Epidermal melanocyte (primary cell): ENCODE data around the gene STEAP3.

Experiments
- DNase-seq: peaks from one replicate; pipeline ENCODE4 v3.0.0; 2011; ENCODE audit warnings: low spot score; ENCODE audit not compliant: insufficient read length

Gene STEAP3

DNA sequence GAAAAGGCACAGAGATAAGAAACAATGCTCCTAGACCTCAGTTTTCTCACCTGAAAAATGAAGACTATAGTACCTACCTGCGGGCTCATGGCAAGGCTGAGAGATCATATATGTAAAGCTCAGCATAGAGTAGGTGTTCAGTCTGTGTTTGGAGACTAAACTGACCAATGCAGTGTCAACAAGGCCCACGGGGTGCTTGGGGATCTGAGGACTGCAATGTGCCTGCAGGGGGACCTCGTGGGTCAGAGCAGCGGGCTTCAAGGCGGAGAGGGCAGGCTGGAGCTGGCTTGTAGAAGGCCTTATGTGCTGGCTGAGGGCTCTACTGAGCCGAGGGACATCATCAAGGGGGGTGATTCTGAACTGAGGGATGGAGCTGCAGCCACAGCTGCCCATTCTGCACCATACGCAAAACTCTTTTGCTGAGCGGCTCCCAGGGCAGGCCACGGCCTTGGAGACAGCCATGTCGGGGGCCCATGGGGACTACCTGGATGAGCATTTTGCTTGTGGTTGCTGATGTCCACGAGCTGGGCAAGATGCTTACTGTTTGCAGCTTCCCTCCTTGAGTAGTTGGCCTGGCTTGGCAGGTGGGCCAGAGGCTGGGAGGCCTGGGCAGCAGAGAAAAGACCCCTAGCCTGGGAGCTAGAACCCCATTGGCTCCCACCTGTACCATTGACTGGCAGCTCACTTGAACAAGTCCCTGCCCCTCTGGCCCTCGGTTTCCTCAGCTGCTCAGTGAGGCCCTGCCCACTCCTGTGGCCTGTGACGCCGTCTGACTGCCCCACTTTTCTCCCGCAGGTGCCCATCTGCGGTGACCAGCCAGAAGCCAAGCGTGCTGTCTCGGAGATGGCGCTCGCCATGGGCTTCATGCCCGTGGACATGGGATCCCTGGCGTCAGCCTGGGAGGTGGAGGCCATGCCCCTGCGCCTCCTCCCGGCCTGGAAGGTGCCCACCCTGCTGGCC, 23.5 kb downstream of the STEAP3 start:
- no peak for DNase-seq

GRCh38 chr2:119247844-119248271, 24.2 kb downstream of the STEAP3 start:
- DNase-seq, result no peak

DNA sequence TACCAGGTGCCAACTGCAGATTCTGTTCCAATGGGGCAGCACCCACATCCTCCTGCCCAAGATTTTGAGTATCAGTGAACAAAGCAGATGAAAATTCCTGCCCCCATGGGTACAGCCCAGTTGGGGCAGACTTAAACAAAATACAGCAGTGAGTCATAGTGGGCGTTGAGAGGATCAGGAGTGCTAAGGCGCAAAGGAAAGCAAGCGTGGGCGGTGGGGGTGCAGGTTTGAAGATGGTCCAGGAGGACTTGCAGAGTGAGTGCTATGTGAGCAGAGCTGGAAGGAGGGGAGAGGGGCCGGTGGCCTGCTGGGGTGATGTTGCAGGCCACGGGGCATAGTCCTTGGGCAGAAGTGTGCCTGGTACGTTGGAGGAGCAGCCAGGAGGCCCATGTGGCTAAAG, 24.7 kb downstream of the STEAP3 start:
- DNase-seq, result no peak

DNA sequence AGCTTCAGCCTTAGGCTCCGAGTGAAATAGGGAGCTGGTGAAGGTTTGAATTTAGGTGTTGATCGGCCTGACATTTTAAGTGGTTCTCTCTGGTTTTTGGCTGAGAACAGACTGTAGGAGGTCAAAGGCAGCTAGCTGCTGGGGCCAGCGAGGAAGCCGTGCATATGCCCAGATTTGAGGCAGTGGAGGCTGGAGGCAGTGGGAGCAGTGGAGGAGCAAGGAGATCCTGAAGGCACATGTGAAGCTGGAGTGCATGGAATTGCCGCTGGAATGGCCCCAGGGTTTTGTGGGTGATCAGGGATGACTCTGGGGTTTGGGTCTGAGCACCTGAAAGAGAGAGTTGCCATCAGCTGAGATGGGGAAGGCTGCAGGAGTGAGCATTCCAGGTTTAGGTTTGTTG, 25.1 kb downstream of the STEAP3 start:
- DNase-seq, result no peak

- no peak for DNase-seq
These were observed 25.7 kb downstream of the STEAP3 start for GRCh38 chr2:119249311-119249710.

GRCh38 chr2:119249855-119250717, 26.5 kb downstream of the STEAP3 start:
- no peak for DNase-seq

DNA sequence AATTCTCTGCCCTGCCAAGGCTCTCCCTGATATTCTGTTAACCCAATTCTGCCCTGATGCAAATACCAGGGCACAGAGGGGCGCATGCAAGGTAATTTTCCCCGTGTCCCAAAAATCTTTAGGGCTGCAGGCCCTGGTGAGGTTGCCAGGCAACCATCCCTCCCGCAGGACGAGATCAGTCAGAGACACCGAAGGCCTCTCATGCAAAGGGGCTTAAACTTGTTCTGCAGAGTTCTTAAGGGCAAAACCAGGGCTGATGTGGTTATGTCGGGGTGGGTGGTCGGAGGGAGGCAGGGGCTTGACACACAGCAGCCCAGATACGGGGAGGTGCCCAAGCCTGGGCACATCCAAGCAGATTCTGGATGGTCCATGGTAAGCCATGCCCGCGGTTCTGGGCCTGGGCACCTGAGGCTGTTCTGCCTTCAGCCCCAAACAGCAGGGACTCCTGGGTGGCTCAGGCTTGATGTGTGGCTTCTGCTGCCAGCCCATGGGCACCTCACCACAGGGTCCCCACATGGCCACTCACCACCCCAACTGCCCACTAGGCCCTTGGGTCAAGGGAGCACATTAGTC, 27.2 kb downstream of the STEAP3 start:
- no peak for DNase-seq

DNA sequence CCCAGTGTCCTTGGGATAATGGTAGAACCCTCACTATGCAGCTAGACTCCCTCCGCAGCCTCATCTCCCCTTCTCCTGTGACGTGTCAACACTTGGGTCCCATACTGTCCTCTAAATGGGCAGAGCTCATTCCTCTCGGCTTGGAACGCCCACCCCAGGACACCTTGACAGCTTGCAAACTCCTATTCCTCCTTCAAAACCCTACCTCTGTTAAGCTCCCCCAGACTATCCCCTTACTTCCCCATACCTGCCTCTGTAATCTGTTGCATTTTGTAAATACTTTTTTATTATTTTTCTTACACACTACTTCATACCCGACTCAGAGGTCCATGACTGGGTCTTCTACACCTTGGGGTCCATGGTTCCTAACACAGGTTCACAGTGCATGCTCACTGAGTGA, 28.0 kb downstream of the STEAP3 start:
- DNase-seq, result no peak

DNA sequence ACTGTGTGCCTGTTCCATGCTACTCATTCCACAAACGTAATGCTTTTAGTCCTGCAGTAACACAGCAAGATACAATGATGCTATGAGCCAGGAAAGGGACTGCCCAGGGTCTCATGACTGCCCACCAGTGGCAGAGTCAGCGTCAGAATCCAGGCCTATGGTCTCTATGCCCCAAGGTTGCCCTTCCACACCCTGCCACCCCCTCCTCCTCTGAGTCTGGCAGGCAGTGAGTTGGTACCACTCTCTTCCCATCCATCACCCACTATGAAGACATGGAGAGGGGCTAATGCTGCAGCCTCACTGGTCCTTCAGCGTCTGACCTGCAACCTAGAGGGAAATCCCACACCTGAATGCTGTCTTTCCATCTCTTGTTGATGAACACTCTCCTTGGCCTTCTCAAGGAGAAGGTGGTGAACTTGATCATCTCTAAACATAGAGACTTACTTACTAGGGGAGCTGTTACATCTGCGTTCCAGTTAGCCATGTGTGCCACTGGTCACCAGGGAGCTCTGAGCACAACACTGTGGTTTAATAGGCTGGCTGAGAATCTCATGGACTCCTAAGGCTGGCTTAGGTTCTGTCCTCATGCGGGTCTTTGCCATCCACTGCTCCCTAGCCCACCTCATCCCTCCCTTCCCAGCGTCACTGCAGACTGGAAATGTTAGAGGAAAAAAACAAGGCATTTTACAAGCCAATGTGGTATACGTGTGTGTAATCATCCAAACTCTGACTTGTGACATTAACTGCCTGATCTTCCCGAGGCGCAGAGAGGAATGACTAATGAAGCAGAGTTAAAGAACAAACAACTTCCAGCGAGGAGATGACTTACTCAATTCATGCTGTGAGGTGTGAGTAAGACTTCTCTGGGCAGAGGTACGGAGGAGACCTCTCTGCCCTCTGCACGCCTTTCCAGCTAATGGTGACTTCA, 28.8 kb downstream of the STEAP3 start:
- peak; percentile 31 for DNase-seq

GRCh38 chr2:119253114-119253702, 29.6 kb downstream of the STEAP3 start:
- no peak for DNase-seq

- no peak for DNase-seq
These were observed 30.3 kb downstream of the STEAP3 start for GRCh38 chr2:119253760-119254600.

DNA sequence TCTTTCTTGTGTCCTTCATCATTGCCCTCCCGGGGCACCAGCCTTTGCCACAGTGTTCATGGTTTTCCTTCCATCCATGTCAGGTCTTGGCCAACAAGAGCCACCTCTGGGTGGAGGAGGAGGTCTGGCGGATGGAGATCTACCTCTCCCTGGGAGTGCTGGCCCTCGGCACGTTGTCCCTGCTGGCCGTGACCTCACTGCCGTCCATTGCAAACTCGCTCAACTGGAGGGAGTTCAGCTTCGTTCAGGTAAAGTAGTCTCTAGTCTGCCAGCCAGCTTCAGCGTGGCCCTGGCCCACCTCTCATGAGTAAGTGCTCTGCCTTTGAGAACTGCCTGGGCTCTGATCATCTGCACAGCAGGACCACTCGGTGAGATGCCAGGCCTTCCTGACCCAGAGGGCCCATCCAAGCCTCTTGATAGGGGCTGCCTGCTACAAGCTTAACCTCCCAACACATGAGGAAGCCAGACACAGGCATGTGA, 31.0 kb downstream of the STEAP3 start:
- no peak for DNase-seq

- DNase-seq, result no peak
These were observed 32.3 kb downstream of the STEAP3 start for GRCh38 chr2:119255760-119256581.

- DNase-seq, result no peak
These were observed 32.9 kb downstream of the STEAP3 start for GRCh38 chr2:119256582-119256921.

DNA sequence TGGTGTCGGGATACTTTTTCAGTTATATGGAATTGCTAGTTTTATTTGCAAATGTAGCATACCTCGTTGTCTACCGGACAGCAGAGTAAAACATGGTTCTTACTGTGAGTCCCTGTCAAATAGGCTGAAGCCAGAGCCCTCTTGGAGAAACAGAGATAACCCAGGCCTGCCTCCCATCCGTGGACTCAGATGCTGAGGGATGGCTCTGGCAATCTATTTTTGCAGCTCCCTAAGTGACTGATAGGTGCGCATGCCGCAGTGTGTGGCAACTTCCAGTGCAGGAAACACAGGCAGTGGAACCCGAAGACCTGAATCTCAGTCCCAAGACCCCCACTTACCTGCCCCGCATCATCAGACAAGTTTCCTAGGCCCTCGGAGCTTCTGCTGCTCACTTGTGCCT, 33.6 kb downstream of the STEAP3 start:
- DNase-seq, result no peak

- peak; percentile 42 for DNase-seq
These were observed 35.7 kb downstream of the STEAP3 start for GRCh38 chr2:119259296-119259860.

DNA sequence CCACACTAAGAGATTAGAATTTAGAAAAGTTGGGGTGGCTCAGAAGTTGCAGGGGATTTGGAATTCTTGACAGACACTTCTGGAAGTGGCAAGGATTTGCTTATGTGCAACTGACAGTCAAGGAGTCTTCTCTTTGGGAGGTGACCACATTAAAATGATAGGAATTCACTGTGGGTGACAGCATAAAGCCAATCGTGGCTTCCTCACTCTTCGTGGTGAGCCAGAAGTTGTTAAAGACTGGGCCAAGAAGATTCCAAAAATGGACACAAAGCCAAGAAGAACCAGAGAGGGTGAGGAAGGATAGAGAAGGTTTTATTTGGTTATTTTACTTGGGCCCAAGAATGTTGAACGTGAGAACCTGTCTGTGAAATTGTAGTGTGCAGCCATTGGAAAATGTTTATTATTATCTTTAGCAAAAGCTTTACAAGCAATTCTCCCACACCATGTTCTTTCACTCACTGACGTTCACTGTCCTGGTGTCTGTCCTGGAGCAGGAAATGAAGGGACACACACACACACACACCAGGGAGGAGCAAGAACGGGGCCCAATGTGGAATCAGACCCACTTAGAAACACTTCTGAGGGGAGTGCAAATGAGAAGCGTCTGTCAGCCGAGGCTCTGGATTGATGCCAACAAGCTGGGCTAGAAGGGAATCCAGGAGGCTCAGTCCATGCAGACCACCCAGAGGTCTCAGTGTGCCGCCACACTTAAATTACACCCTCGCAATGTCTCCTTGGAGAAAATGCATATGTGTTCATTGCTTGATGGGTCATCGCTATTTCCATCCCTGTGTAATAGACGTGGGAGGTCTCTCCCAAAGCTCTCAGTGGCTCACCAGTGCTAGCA, 37.2 kb downstream of the STEAP3 start:
- no peak for DNase-seq
